HCT116 (cell line): ENCODE data around the gene TMCC1. TPM values are rescaled to one million over a fixed set of nuclear protein-coding genes. Genes with fewer than 3 reads are reported as not detected.

Source experiments
- ATAC-seq: fragments of 200-7000 bp; cut with Tn5 transposase; 2 replicates; pipeline ENCODE4 v1.9.1; 2020; ENCODE audit warnings: mild to moderate bottlenecking, moderate library complexity
- BruUV-seq: library from RNA; stranded (reverse); fragments of 400-500 nt; replicated peaks from 2 replicates; lab custom pipeline; 2021; lab: Mats Ljungman, UMichigan
- CTCF ChIA-PET: fragments of 300-600 bp; sonication (Branson Sonifier 250); formaldehyde crosslinking; loops from one replicate; lab custom pipeline; 2021; ENCODE audit warnings: antibody characterized with exemption; lab: Charles Lee
- POLR2A ChIA-PET: fragments of 300-600, 350-600 bp; sonication (Branson Sonifier 250); formaldehyde crosslinking; loops from one replicate; lab custom pipeline; 2021; ENCODE audit warnings: antibody characterized with exemption; lab: Charles Lee
- RAD21 ChIA-PET, 2 experiments: fragments of 300-600 bp; sonication (Branson Sonifier 250); formaldehyde crosslinking; loops; one replicate each; lab custom pipeline; 2023; ENCODE audit warnings: low total read pairs in 2 of 2; ENCODE audit not compliant: uncharacterized antibody in 2 of 2, unreplicated experiment in 2 of 2, low non-redundant PET in 1 of 2; lab: Charles Lee
- DNase-seq: peaks from one replicate; pipeline ENCODE4 v3.0.0-alpha.2; 2010; ENCODE audit warnings: low read depth, low spot score
- H2AFZ ChIP-seq: fragments of 200-600 bp; shearing (Covaris generic), sonication (generic); 2 replicates; pipeline ENCODE4 v1.6.1; 2017; ENCODE audit warnings: low read depth, mixed run types, mixed read lengths, antibody characterized with exemption, low read length; ENCODE audit not compliant: poor library complexity, severe bottlenecking
- H3K27ac ChIP-seq: 2 replicates; pipeline ENCODE4 v1.5.1; 2012; ENCODE audit warnings: low read depth, low read length
- H3K27me3 ChIP-seq: fragments of 200-600 bp; sonication (generic); 2 replicates; pipeline ENCODE4 v1.6.1; 2016; ENCODE audit warnings: mixed run types, low read length, mixed read lengths; ENCODE audit not compliant: insufficient read depth
- H3K36me3 ChIP-seq, 2 experiments: fragments of 200-500 bp in 1 of 2; fragments of 200-600 bp in 1 of 2; sonication (Bioruptor generic) in 1 of 2; sonication (generic) in 1 of 2; 2 replicates each; pipeline versions ENCODE4 v1.5.1 to v1.6.1; 2014 to 2016; ENCODE audit warnings: low read length in 2 of 2, inconsistent platforms in 1 of 2, mixed read lengths in 1 of 2, mixed run types in 1 of 2; ENCODE audit not compliant: insufficient read depth in 2 of 2, control insufficient read depth in 1 of 2
- H3K4me1 ChIP-seq, 2 experiments: fragments of 200-600 bp in 1 of 2; sonication (generic) in 1 of 2; 2 replicates each; pipeline versions ENCODE4 v1.5.1 to v1.6.1; 2012 to 2017; ENCODE audit warnings: low read length in 2 of 2, inconsistent platforms in 1 of 2, mild to moderate bottlenecking in 1 of 2, mixed read lengths in 1 of 2, mixed run types in 1 of 2, moderate library complexity in 1 of 2; ENCODE audit not compliant: insufficient read depth in 2 of 2, control insufficient read depth in 1 of 2
- H3K4me2 ChIP-seq: fragments of 200-600 bp; sonication (generic); 2 replicates; pipeline ENCODE4 v1.6.1; 2017; ENCODE audit warnings: mixed run types, low read length, mixed read lengths
- H3K4me3 ChIP-seq, 2 experiments: fragments of 200-600 bp in 1 of 2; sonication (generic) in 1 of 2; replicated peaks in 1 of 2; 2 replicates each; pipeline ENCODE4 v1.5.1; 2011 to 2016; ENCODE audit warnings: low read length in 2 of 2, control low read depth in 1 of 2, low read depth in 1 of 2, mild to moderate bottlenecking in 1 of 2, mixed read lengths in 1 of 2, mixed run types in 1 of 2
- H3K79me2 ChIP-seq: fragments of 200-600 bp; sonication (generic); 2 replicates; pipeline ENCODE4 v1.6.1; 2017; ENCODE audit warnings: mild to moderate bottlenecking, mixed run types, low read length, moderate library complexity, mixed read lengths; ENCODE audit not compliant: insufficient read depth
- H3K9ac ChIP-seq: fragments of 200-600 bp; sonication (generic); 2 replicates; pipeline ENCODE4 v1.6.1; 2016; ENCODE audit warnings: low read length, mixed read lengths
- H3K9me2 ChIP-seq: fragments of 200-600 bp; sonication (generic), shearing (Covaris generic); 2 replicates; pipeline ENCODE4 v1.6.1; 2017; ENCODE audit warnings: mixed run types, mild to moderate bottlenecking, moderate library complexity; ENCODE audit not compliant: insufficient read depth
- H3K9me3 ChIP-seq, 2 experiments: fragments of 200-500 bp in 1 of 2; fragments of 200-600 bp in 1 of 2; sonication (Bioruptor generic) in 1 of 2; sonication (generic) in 1 of 2; 2 replicates each; pipeline ENCODE4 v1.6.1; 2014 to 2017; ENCODE audit warnings: low read length in 2 of 2, mixed read lengths in 2 of 2, inconsistent platforms in 1 of 2, low read depth in 1 of 2, mild to moderate bottlenecking in 1 of 2, mixed run types in 1 of 2, moderate library complexity in 1 of 2; ENCODE audit not compliant: control insufficient read depth in 1 of 2, insufficient read depth in 1 of 2
- H4K20me1 ChIP-seq: fragments of 200-600 bp; sonication (generic), shearing (Covaris generic); 2 replicates; pipeline ENCODE4 v1.6.1; 2017; ENCODE audit warnings: mixed run types, mild to moderate bottlenecking, moderate library complexity; ENCODE audit not compliant: insufficient read depth
- ATF3 ChIP-seq: IDR thresholded peaks from 2 replicates; pipeline ENCODE4 v1.6.1; 2012
- CEBPB ChIP-seq: IDR thresholded peaks from 2 replicates; pipeline ENCODE4 v1.6.1; 2012; ENCODE audit warnings: low read depth
- EGR1 ChIP-seq: IDR thresholded peaks from 2 replicates; pipeline ENCODE4 v1.6.1; 2012; ENCODE audit warnings: low read depth
- ELF1 ChIP-seq: IDR thresholded peaks from 2 replicates; pipeline ENCODE4 v1.6.1; 2012; ENCODE audit warnings: low read depth, borderline replicate concordance
- JUND ChIP-seq: IDR thresholded peaks from 2 replicates; pipeline ENCODE4 v1.6.1; 2012
- MAX ChIP-seq: IDR thresholded peaks from 2 replicates; pipeline ENCODE4 v1.6.1; 2012
- POLR2A ChIP-seq: IDR thresholded peaks from 2 replicates; pipeline ENCODE4 v1.7.0; 2011; ENCODE audit warnings: borderline replicate concordance; ENCODE audit not compliant: insufficient read depth, insufficient read length; ENCODE audit errors: extremely low read depth
- POLR2AphosphoS5 ChIP-seq: IDR thresholded peaks from 2 replicates; pipeline ENCODE4 v1.6.1; 2011; ENCODE audit warnings: mild to moderate bottlenecking, low read depth, low read length, moderate library complexity
- RAD21 ChIP-seq: IDR thresholded peaks from 2 replicates; pipeline ENCODE4 v1.6.1; 2012; ENCODE audit warnings: low read depth, mild to moderate bottlenecking
- REST ChIP-seq: IDR thresholded peaks from 2 replicates; pipeline ENCODE4 v1.6.1; 2012; ENCODE audit warnings: low read depth
- SIN3A ChIP-seq: IDR thresholded peaks from 2 replicates; pipeline ENCODE4 v1.6.1; 2012; ENCODE audit warnings: low read depth
- SRF ChIP-seq: IDR thresholded peaks from 2 replicates; pipeline ENCODE4 v1.6.1; 2012; ENCODE audit warnings: low read depth
- TCF7L2 ChIP-seq: IDR thresholded peaks from 2 replicates; pipeline ENCODE4 v1.7.0; 2011; ENCODE audit warnings: borderline replicate concordance, inconsistent platforms; ENCODE audit not compliant: insufficient read depth, insufficient read length; ENCODE audit errors: extremely low read depth
- ZBTB33 ChIP-seq: IDR thresholded peaks from 2 replicates; pipeline ENCODE4 v1.6.1; 2011; ENCODE audit warnings: mild to moderate bottlenecking, low read length, moderate library complexity; ENCODE audit not compliant: insufficient replicate concordance; ENCODE audit errors: extremely low read depth
- ZNF274 ChIP-seq: fragments of 200-500 bp; sonication (Bioruptor generic); IDR thresholded peaks from 2 replicates; pipeline ENCODE4 v1.6.1; 2014; ENCODE audit warnings: mild to moderate bottlenecking, low read depth, low read length, inconsistent platforms
- intact Hi-C: fragments of 100-400 bp; cut with micrococcal nuclease; formaldehyde crosslinking; loops from 2 replicates; pipeline ENCODE4 v1.10.0; 2022
- total RNA-seq: library from RNA; stranded (reverse); gene quantifications from one replicate; pipeline ENCODE4 v1.2.1, GENCODE V29; 2021; ENCODE audit not compliant: unreplicated experiment

The TMCC1 gene
- total RNA-seq, 1 experiment from 2014 or later: 32.5 TPM

GRCh38 chr3:129868912-129869311 is 24.6 kb downstream of the TMCC1 start:
- H2AFZ ChIP-seq: no peak overlapping the region
- no peak for DNase-seq
- no peaks in the 10 kb centered on the region for H3K9me2 ChIP-seq
- no peak overlapping the region for H3K9ac ChIP-seq
- no peak for TF ChIP-seq JUND
- TF ChIP-seq TCF7L2: no peak
- no peak for TF ChIP-seq SIN3A
- TF ChIP-seq POLR2A: no peak
- TF ChIP-seq RAD21: no peak
- TF ChIP-seq SRF: no peak
- no peak for TF ChIP-seq ELF1
- TF ChIP-seq ZBTB33: no peak
- no peak for TF ChIP-seq ATF3
- no peak for TF ChIP-seq CEBPB
- TF ChIP-seq EGR1: no peak
- no peak for TF ChIP-seq MAX
- TF ChIP-seq POLR2AphosphoS5: no peak
- TF ChIP-seq ZNF274: no peak
- TF ChIP-seq REST: no peak
- intact Hi-C loops: no loop called here
- H3K4me2 ChIP-seq: no peak overlapping the region
- H3K4me3 ChIP-seq: no peak overlapping the region
- H3K9me3 ChIP-seq: no peaks in the 10 kb centered on the region
- RAD21 ChIA-PET: no interaction called here
- POLR2A ChIA-PET: no interaction called here
- H3K27ac ChIP-seq: no peak overlapping the region
- peaks cover 9% of the 10 kb centered on the region; the same call in 1 of the 2 replicates for H3K79me2 ChIP-seq
- BruUV-seq: no TSS peak
- peaks cover 4 to 5% of the 10 kb centered on the region in 2 experiments; a peak in 3 of 4 replicates for H3K36me3 ChIP-seq
- no peaks in the 10 kb centered on the region for H3K4me1 ChIP-seq
- H3K27me3 ChIP-seq: no peaks in the 10 kb centered on the region
- CTCF ChIA-PET: no interaction called here
- no peak for ATAC-seq
- peaks cover 4% of the 10 kb centered on the region; the same call in 1 of the 2 replicates for H4K20me1 ChIP-seq
